Measurements from ENCODE around the gene FSTL4.
A peak's percentile ranks its signal among the peaks of the same experiment; 100 is the strongest.

Gene FSTL4

GRCh38 chr5:133262690-133263089 is 349.7 kb downstream of the FSTL4 start:
- H3K27me3 ChIP-seq (ENCODE audit: insufficient read depth, poor library complexity, severe bottlenecking): no peaks in the 10 kb centered on the region
- no peaks in the 10 kb centered on the region for H3K36me3 ChIP-seq (ENCODE audit: low read depth)
- DNase-seq (ENCODE audit: low spot score): no peak
- TF ChIP-seq, protein P1, sequence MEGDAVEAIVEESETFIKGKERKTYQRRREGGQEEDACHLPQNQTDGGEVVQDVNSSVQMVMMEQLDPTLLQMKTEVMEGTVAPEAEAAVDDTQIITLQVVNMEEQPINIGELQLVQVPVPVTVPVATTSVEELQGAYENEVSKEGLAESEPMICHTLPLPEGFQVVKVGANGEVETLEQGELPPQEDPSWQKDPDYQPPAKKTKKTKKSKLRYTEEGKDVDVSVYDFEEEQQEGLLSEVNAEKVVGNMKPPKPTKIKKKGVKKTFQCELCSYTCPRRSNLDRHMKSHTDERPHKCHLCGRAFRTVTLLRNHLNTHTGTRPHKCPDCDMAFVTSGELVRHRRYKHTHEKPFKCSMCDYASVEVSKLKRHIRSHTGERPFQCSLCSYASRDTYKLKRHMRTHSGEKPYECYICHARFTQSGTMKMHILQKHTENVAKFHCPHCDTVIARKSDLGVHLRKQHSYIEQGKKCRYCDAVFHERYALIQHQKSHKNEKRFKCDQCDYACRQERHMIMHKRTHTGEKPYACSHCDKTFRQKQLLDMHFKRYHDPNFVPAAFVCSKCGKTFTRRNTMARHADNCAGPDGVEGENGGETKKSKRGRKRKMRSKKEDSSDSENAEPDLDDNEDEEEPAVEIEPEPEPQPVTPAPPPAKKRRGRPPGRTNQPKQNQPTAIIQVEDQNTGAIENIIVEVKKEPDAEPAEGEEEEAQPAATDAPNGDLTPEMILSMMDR (IDR thresholded peaks at IDR 0.05; ENCODE audit: poor library complexity, severe bottlenecking): no peak
- H3K27ac ChIP-seq (ENCODE audit: poor library complexity, severe bottlenecking): no peak overlapping the region
- H3K9me3 ChIP-seq (ENCODE audit: severe bottlenecking): no peaks in the 10 kb centered on the region
- H3K4me3 ChIP-seq (ENCODE audit: severe bottlenecking): no peak overlapping the region
- no peak for ATAC-seq (ENCODE audit: low read depth)
- no peaks in the 10 kb centered on the region for H3K4me1 ChIP-seq (ENCODE audit: insufficient read depth, poor library complexity, severe bottlenecking)

DNA sequence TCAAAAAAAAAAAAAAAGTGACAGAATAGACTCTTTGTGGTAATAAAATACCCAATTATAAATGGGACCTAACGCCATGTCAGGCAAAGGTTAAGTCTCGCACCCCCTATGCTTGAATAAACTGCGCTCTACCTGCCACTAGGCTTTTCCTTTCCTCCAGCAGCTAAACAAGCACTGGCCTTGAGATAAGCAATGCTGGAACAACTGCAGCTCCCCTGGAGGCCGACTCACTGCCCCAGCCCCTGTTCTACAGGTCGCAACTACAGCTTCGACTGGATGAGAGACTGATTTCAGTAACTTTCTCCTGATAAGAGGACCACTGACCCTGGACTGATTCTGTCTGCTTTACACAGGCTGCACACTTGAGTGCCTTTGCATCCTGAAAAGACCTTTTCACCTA is 350.3 kb downstream of the FSTL4 start:
- no peak for ATAC-seq (ENCODE audit: low read depth)
- DNase-seq (ENCODE audit: low spot score): no peak
- Histone ChIP-seq H3K4me1 (ENCODE audit: insufficient read depth, poor library complexity, severe bottlenecking) (no peaks in the 10 kb centered on the region), H3K27ac (ENCODE audit: poor library complexity, severe bottlenecking) (no peak overlapping the region), H3K4me3 (ENCODE audit: severe bottlenecking) (no peak overlapping the region), H3K36me3 (ENCODE audit: low read depth) (no peaks in the 10 kb centered on the region), H3K27me3 (ENCODE audit: insufficient read depth, poor library complexity, severe bottlenecking) (no peaks in the 10 kb centered on the region), H3K9me3 (ENCODE audit: severe bottlenecking) (no peaks in the 10 kb centered on the region)
- TF ChIP-seq, protein P1 (IDR thresholded peaks at IDR 0.05; ENCODE audit: poor library complexity, severe bottlenecking): no peak

DNA sequence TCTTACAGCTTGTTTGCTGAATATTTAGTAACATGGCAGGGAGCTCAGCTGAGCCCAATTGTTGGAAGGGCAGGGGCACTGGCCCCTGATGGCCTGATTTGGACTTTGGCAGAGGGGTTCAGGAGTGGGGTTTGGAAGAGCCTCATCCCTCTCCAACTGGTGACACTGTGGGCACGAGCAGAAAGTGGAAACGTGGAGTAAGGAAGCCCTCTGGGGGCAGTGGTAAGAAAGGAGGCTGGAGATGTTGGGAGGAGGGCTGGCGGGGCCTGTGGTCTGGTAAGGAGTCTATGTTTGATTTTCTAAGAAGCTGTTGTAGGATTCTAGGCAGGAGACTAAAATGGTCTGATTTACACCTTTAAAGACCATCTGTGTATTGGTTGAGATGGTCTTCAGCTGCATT is 351.6 kb downstream of the FSTL4 start:
- DNase-seq (ENCODE audit: low spot score) (no peak), ATAC-seq (ENCODE audit: low read depth) (peak; percentile 58; the same call in 1 of the 3 replicates)
- no peak overlapping the region for H3K4me3 ChIP-seq (ENCODE audit: severe bottlenecking)
- TF ChIP-seq, protein P1 (IDR thresholded peaks at IDR 0.05; ENCODE audit: poor library complexity, severe bottlenecking): peak; percentile 41
- no peaks in the 10 kb centered on the region for H3K36me3 ChIP-seq (ENCODE audit: low read depth)
- no peaks in the 10 kb centered on the region for H3K27me3 ChIP-seq (ENCODE audit: insufficient read depth, poor library complexity, severe bottlenecking)
- no peaks in the 10 kb centered on the region for H3K4me1 ChIP-seq (ENCODE audit: insufficient read depth, poor library complexity, severe bottlenecking)
- no peak overlapping the region for H3K27ac ChIP-seq (ENCODE audit: poor library complexity, severe bottlenecking)
- H3K9me3 ChIP-seq (ENCODE audit: severe bottlenecking): no peaks in the 10 kb centered on the region

DNA sequence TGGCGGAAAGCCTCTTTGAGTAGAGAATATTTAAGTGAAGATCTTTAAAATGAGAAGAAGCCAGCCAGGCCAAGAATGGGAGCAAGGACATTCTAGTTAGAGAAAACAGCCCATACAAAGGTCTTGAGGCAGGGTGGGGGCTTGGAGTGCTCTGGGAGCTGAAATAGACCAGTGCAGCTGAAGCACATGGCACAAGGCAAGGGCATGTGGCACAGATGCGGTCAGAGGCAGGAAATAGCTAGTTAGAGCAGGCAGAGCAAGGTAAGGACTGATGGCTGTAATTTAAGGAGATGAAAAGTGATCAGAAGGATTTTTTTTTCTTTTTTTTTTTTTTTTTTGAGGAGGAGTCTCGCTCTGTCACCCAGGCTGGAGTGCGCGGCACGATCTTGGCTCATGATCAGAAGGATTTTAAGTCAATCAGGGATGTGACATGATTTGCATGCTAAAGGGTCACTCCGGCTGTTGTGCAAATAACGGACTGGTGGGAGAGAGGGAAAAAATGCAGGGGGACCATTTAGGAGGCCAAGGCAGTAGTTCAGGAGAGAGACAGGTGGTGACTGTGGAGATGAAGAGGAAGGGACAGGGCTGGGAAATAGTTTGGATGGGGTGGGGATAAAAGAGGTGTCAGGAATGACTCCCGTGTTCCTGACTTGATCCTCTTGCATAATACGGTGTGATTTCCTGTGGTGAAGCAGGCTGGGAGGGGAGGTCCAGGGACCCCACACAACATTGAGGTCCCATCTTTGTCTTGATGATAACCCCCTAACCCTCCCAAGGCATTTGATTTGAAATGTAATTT is 352.9 kb downstream of the FSTL4 start:
- H3K27ac ChIP-seq (ENCODE audit: poor library complexity, severe bottlenecking): no peak overlapping the region
- H3K4me3 ChIP-seq (ENCODE audit: severe bottlenecking): no peak overlapping the region
- no peaks in the 10 kb centered on the region for H3K9me3 ChIP-seq (ENCODE audit: severe bottlenecking)
- H3K27me3 ChIP-seq (ENCODE audit: insufficient read depth, poor library complexity, severe bottlenecking): no peaks in the 10 kb centered on the region
- H3K4me1 ChIP-seq (ENCODE audit: insufficient read depth, poor library complexity, severe bottlenecking): no peaks in the 10 kb centered on the region
- TF ChIP-seq, protein P1 (IDR thresholded peaks at IDR 0.05; ENCODE audit: poor library complexity, severe bottlenecking): no peak
- DNase-seq (ENCODE audit: low spot score) (no peak), ATAC-seq (ENCODE audit: low read depth) (no peak; the same call in 2 of the 3 replicates)
- no peaks in the 10 kb centered on the region for H3K36me3 ChIP-seq (ENCODE audit: low read depth)

DNA sequence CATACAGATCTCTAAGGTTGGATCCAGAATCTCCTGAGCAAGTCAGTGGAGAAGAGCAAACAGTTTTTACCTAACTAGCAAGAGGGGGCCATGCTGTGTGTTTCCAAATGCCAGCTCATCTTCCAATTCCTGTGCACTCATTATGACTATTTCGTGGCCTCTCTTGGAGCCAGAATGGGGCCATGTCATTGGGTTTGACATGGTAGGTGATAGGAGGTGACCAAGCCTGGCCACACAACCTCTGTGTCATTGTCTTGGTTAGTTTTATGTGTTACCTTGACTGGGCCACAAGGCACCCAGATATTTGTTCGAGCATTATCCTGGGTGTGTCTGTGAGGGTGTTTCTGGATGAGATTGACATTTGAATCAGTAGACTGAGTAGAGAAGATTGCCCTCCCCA is 354.4 kb downstream of the FSTL4 start:
- ATAC-seq (ENCODE audit: low read depth) (no peak), DNase-seq (ENCODE audit: low spot score) (no peak)
- H3K27me3 ChIP-seq (ENCODE audit: insufficient read depth, poor library complexity, severe bottlenecking): no peaks in the 10 kb centered on the region
- TF ChIP-seq, protein P1 (IDR thresholded peaks at IDR 0.05; ENCODE audit: poor library complexity, severe bottlenecking): no peak
- no peaks in the 10 kb centered on the region for H3K4me1 ChIP-seq (ENCODE audit: insufficient read depth, poor library complexity, severe bottlenecking)
- no peaks in the 10 kb centered on the region for H3K36me3 ChIP-seq (ENCODE audit: low read depth)
- no peak overlapping the region for H3K27ac ChIP-seq (ENCODE audit: poor library complexity, severe bottlenecking)
- H3K9me3 ChIP-seq (ENCODE audit: severe bottlenecking): no peaks in the 10 kb centered on the region
- H3K4me3 ChIP-seq (ENCODE audit: severe bottlenecking): no peak overlapping the region

Measured in RWPE2 (cell line).